OCI-LY3 (cell line): Measurements from ENCODE around the gene THAP2.

Experiments
- H2AFZ ChIP-seq: fragments of 200-600, 300-600 bp; shearing (Covaris generic); 2 replicates; pipeline ENCODE4 v1.6.0; 2014; ENCODE audit warnings: antibody characterized with exemption, low read depth, low read length
- H3K27ac ChIP-seq: fragments of 200-600, 300-600 bp; sonication (generic); 2 replicates; pipeline ENCODE4 v1.5.1; 2014; ENCODE audit warnings: mild to moderate bottlenecking, low read length, moderate library complexity, mixed read lengths
- H3K27me3 ChIP-seq: fragments of 200-600, 300-600 bp; sonication (generic); 2 replicates; pipeline ENCODE4 v1.6.1; 2014; ENCODE audit warnings: low read depth, low read length, mixed read lengths
- H3K36me3 ChIP-seq: fragments of 200-600, 300-600 bp; sonication (generic); replicated peaks from 2 replicates; pipeline ENCODE3; 2014; ENCODE audit warnings: low read depth, low read length, mixed read lengths
- H3K4me1 ChIP-seq: fragments of 300-600, 200-600 bp; sonication (generic); 2 replicates; pipeline ENCODE4 v1.6.1; 2014; ENCODE audit warnings: low read length, mixed read lengths
- H3K4me2 ChIP-seq: fragments of 200-600, 300-600 bp; sonication (generic); 2 replicates; pipeline ENCODE4 v1.6.1; 2014; ENCODE audit warnings: low read length, mixed read lengths
- H3K4me3 ChIP-seq: fragments of 300-600, 200-600 bp; sonication (generic); 2 replicates; pipeline ENCODE4 v1.5.1; 2014; ENCODE audit warnings: antibody characterized with exemption, mild to moderate bottlenecking, low read length, moderate library complexity
- H3K79me2 ChIP-seq: fragments of 300-600, 200-600 bp; shearing (Covaris generic); 2 replicates; pipeline ENCODE4 v1.6.1; 2014; ENCODE audit warnings: mild to moderate bottlenecking, low read length, mixed read lengths
- H3K9ac ChIP-seq: fragments of 300-600, 200-600 bp; shearing (Covaris generic); 2 replicates; pipeline ENCODE4 v1.6.0; 2014; ENCODE audit warnings: mild to moderate bottlenecking, low read length, moderate library complexity
- H3K9me3 ChIP-seq: fragments of 200-600, 300-600 bp; shearing (Covaris generic); 2 replicates; pipeline ENCODE4 v1.6.1; 2014; ENCODE audit warnings: low read length, mixed read lengths; ENCODE audit not compliant: insufficient read depth
- H4K20me1 ChIP-seq: fragments of 200-600, 300-600 bp; sonication (generic); 2 replicates; pipeline ENCODE4 v1.6.1; 2016; ENCODE audit warnings: low read length, mixed read lengths; ENCODE audit not compliant: insufficient read depth
- EZH2phosphoT487 ChIP-seq: fragments of 200-600 bp; shearing (Covaris generic); IDR thresholded peaks from 2 replicates; pipeline ENCODE4 v1.6.1; 2018; ENCODE audit warnings: antibody characterized with exemption, mixed run types, low read depth
- TF ChIP-seq, protein P1 (sequence below): fragments of 200-600, 300-600 bp; sonication (generic); IDR thresholded peaks from 2 replicates; pipeline ENCODE4 v1.5.1; 2014; ENCODE audit warnings: antibody characterized with exemption, low read length, low read depth

THAP2 gene

DNA sequence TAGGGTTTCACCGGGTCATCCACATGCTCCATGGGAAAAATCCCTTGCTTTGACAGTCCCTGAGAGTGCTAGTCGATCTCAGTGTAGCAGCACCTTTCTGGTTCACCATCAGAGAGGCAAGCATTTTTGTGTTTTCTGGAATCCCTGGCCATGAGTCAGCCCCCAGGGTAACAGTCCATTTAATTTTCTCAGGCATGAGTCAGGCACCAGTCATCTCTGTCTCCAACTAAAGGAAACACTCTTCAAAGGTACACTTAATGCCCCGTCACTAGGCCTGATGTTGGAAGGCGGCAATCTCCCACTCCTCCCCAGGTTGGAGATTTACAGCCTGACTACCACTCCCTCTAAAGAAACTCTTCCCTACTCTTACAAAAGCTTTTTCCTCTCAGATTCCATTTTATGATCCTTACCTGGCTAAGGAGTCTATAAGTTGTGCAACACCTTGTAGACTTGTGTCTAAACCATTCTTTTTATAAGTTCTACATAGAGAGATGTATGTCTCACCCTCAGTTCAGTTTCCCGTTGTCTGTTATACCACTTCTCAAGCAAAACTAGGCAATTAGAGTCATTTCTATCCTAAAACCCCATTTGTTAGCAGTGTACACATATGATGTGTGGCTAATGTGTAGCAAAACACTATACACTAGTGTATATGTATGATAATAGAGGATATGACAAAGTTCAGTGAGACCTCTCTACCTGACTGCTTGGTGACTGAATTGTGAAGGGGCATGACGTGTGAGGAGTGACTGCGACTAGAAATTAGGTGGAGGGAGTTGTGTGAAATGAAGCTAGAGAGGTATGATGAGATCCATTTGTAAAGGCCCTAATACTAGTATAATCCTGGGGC is 46.4 kb downstream of the THAP2 start:
- no peak overlapping the region for H2AFZ ChIP-seq
- H3K27me3 ChIP-seq = no peaks in the 10 kb centered on the region
- no peak overlapping the region for H3K4me3 ChIP-seq
- no peaks in the 10 kb centered on the region for H3K79me2 ChIP-seq
- H3K4me2 ChIP-seq = no peak overlapping the region
- H3K27ac ChIP-seq = no peak overlapping the region
- TF ChIP-seq EZH2phosphoT487 = no peak
- no peak overlapping the region for H3K9ac ChIP-seq
- 0 out of 2 replicates have a peak, but pooled peaks cover 3% of the 10 kb centered on the region for H3K9me3 ChIP-seq
- H3K4me1 ChIP-seq = no peaks in the 10 kb centered on the region
- no peaks in the 10 kb centered on the region for H4K20me1 ChIP-seq
- no peaks in the 10 kb centered on the region for H3K36me3 ChIP-seq

DNA sequence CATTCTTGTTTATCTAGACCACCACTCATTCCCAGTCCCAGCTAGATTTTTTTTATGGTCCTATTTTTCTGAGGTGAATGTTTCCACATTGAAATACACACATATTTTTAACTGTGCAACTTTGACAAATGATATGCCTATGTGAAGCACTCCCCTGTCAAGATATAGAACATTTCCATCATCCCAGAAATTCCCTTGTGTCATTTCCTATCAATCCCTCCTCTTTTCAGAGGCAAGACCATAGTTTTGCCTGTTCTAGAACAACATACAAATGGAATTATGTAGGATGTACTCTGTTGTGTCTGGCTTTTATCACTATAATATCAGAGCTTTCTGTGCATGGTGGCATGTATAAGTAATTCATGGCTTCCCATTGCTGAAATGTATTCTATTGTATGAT is 54.5 kb downstream of the THAP2 start:
- Histone ChIP-seq H3K9ac (no peak overlapping the region), H4K20me1 (no peaks in the 10 kb centered on the region), H3K9me3 (no peaks in the 10 kb centered on the region), H3K27ac (no peak overlapping the region), H3K4me1 (no peaks in the 10 kb centered on the region), H3K27me3 (no peaks in the 10 kb centered on the region), H3K4me3 (no peak overlapping the region), H3K4me2 (no peak overlapping the region), H2AFZ (no peak overlapping the region), H3K79me2 (no peaks in the 10 kb centered on the region), H3K36me3 (no peaks in the 10 kb centered on the region)
- no peak for TF ChIP-seq EZH2phosphoT487
- TF ChIP-seq, protein P1, sequence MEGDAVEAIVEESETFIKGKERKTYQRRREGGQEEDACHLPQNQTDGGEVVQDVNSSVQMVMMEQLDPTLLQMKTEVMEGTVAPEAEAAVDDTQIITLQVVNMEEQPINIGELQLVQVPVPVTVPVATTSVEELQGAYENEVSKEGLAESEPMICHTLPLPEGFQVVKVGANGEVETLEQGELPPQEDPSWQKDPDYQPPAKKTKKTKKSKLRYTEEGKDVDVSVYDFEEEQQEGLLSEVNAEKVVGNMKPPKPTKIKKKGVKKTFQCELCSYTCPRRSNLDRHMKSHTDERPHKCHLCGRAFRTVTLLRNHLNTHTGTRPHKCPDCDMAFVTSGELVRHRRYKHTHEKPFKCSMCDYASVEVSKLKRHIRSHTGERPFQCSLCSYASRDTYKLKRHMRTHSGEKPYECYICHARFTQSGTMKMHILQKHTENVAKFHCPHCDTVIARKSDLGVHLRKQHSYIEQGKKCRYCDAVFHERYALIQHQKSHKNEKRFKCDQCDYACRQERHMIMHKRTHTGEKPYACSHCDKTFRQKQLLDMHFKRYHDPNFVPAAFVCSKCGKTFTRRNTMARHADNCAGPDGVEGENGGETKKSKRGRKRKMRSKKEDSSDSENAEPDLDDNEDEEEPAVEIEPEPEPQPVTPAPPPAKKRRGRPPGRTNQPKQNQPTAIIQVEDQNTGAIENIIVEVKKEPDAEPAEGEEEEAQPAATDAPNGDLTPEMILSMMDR = no peak

DNA sequence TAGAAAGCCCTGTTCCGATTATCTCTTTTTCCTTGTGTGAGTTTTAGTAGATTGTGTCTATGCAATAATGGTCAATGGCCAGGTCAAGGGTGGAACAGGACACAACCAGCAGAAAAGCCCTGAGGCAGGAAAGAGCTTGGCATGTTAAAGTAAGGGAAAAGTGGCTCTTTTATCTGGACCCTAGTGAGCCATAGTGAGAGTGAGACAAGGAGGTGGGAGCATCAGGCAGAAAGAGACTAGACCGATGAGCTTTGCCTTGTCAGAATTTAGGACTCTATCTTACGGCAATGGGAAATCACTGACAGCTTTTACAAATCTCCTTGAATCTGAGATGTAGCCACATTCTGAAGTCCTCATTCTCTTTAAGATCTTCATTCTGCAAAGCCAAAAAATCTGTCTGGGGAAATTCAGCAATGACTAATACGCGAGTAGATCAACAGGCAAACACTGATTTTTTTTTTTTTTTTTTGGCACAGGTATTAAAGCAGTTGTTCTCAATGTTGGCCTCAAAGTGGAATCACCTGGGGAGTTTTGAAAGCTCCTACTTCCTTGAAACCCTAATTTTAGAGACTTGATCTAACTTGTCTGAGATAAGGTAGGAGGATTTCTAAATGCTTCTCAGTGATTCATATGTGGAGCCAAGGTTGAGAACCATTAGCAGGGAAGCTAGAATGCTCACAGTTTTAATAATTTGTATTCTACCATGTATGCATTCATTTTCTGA is 55.7 kb downstream of the THAP2 start:
- Histone ChIP-seq H3K27me3 (no peaks in the 10 kb centered on the region), H3K4me1 (no peaks in the 10 kb centered on the region), H3K4me2 (no peak overlapping the region), H4K20me1 (no peaks in the 10 kb centered on the region), H2AFZ (no peak overlapping the region), H3K79me2 (no peaks in the 10 kb centered on the region), H3K27ac (no peak overlapping the region), H3K9ac (no peak overlapping the region), H3K9me3 (no peaks in the 10 kb centered on the region), H3K4me3 (no peak overlapping the region), H3K36me3 (no peaks in the 10 kb centered on the region)
- TF ChIP-seq, protein P1 = no peak
- no peak for TF ChIP-seq EZH2phosphoT487

DNA sequence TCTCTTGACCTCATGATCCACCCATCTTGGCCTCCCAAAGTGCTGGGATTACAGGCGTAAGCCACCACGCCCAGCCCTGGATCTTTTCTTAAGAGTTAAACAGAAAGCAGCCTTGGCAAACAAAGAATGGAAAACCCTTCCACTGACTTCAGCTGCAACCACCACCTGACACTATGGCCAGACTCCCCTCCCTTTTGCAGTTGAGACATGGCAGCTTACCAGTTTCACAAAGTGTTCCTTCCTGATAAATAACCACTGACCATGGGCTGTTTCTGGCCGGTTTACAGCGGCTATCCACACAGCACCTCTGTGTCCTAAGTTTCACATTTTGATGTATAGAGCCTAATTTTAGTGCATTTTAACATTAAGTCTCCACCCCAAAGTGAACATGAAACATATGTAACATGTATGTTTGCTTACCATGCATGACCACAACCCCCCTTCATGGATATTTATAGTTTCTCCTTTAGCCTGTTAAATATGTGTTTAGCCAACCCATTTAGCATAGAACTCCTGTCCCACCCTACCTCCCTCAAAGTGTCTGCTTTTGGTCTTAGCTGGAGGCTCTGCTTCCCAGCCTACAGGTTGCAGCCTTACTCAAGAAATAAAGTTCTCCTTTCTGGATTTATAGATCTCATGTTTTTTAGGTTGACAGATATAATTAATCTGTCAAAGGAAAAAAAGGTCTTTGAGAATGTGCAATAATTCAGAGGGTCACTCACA is 57.8 kb downstream of the THAP2 start:
- no peak overlapping the region for H2AFZ ChIP-seq
- H3K9me3 ChIP-seq = no peaks in the 10 kb centered on the region
- H4K20me1 ChIP-seq = no peaks in the 10 kb centered on the region
- H3K9ac ChIP-seq = no peak overlapping the region
- TF ChIP-seq, protein P1 = no peak
- TF ChIP-seq EZH2phosphoT487 = no peak
- H3K27me3 ChIP-seq = no peaks in the 10 kb centered on the region
- no peak overlapping the region for H3K4me2 ChIP-seq
- H3K36me3 ChIP-seq = no peaks in the 10 kb centered on the region
- H3K4me1 ChIP-seq = no peaks in the 10 kb centered on the region
- no peak overlapping the region for H3K27ac ChIP-seq
- H3K4me3 ChIP-seq = no peak overlapping the region
- H3K79me2 ChIP-seq = no peaks in the 10 kb centered on the region
